ENCODE data around the gene ARIH2. TPM values are rescaled to one million over a fixed set of nuclear protein-coding genes. Genes with fewer than 3 reads are reported as not detected.

ARIH2 gene
- total RNA-seq, 1 experiment from 2014 or later = 122 TPM

- DNase-seq = no peak
- no peak overlapping the region for H3K27ac ChIP-seq (ENCODE audit: insufficient read length, low read depth, low read length)
- no peaks in the 10 kb centered on the region for H3K23me2 ChIP-seq (ENCODE audit: insufficient read length, low read depth, low read length, poor library complexity, severe bottlenecking)
- no peaks in the 10 kb centered on the region for H3K79me1 ChIP-seq (ENCODE audit: insufficient read depth, low read depth, low read length, poor library complexity, severe bottlenecking)
- H2BK20ac ChIP-seq (ENCODE audit: low read depth, low read length, poor library complexity, severe bottlenecking) = no peak overlapping the region
- no peak overlapping the region for H2BK120ac ChIP-seq (ENCODE audit: low read depth, low read length, poor library complexity, severe bottlenecking)
- no peak overlapping the region for H3K14ac ChIP-seq (ENCODE audit: insufficient read depth, low read length)
- no peaks in the 10 kb centered on the region for H4K20me1 ChIP-seq (ENCODE audit: control insufficient read depth, insufficient read depth, insufficient read length)
- H2BK5ac ChIP-seq (ENCODE audit: insufficient read length, low read length) = no peak overlapping the region
- no peak overlapping the region for H4K8ac ChIP-seq (replicated peaks; ENCODE audit: insufficient read length, low read depth, low read length)
- no peaks in the 10 kb centered on the region for H3K9me3 Mint-ChIP-seq
- H3K18ac ChIP-seq (ENCODE audit: insufficient read length, low read depth, low read length) = no peak overlapping the region
- peaks cover 0 to 7% (median 0%) of the 10 kb centered on the region in 3 experiments; a peak in 3 of 7 replicates for H3K36me3 Mint-ChIP-seq (ENCODE audit: insufficient read depth in 1 of 3, low read depth in 3 of 3)
- H2AK5ac ChIP-seq (ENCODE audit: insufficient read length, low read length) = no peak overlapping the region
- H3K4me3 Mint-ChIP-seq = no peak overlapping the region
- H3K4me1 Mint-ChIP-seq = peaks cover 21 to 24% of the 10 kb centered on the region in 2 experiments
- H3K27ac Mint-ChIP-seq = peak overlapping the region; percentile 28 to 83 (median 82); a peak in 4 of 7 replicates
- H3K4me2 ChIP-seq (ENCODE audit: insufficient read depth, insufficient read length, low read length) = no peak overlapping the region
- no peak overlapping the region for H2AFZ ChIP-seq (ENCODE audit: low read length)
- no peak overlapping the region for H3K9ac ChIP-seq (ENCODE audit: extremely low read depth, insufficient read length, low read length)
- H3K56ac ChIP-seq (ENCODE audit: insufficient read length, low read depth, low read length) = no peak overlapping the region
- no peak overlapping the region for H4K91ac ChIP-seq (ENCODE audit: insufficient read length, low read depth, low read length)
- no peaks in the 10 kb centered on the region for H3K79me2 ChIP-seq (ENCODE audit: insufficient read depth, low read length)
- H3K27me3 ChIP-seq (ENCODE audit: insufficient read depth, low read length) = no peaks in the 10 kb centered on the region
- H3K4ac ChIP-seq (ENCODE audit: low read depth, low read length) = no peak overlapping the region
- H3K9me3 ChIP-seq (ENCODE audit: control insufficient read depth, low read depth, low read length) = no peaks in the 10 kb centered on the region
- H2BK12ac ChIP-seq (ENCODE audit: insufficient read length, low read depth, low read length) = no peak overlapping the region
- H3K4me1 ChIP-seq (ENCODE audit: insufficient read depth, low read length) = no peaks in the 10 kb centered on the region
- no peak overlapping the region for H3K23ac ChIP-seq (ENCODE audit: insufficient read length, low read depth, low read length)
- H4K5ac ChIP-seq (ENCODE audit: insufficient read length, low read depth, low read length) = no peak overlapping the region
- no peaks in the 10 kb centered on the region for H3K27me3 Mint-ChIP-seq (ENCODE audit: low read depth)
- TF ChIP-seq CTCF (conservative IDR thresholded peaks at IDR 0.05) = peak; percentile 26; the same call in 1 of the 3 replicates
- H2BK15ac ChIP-seq (ENCODE audit: low read depth, low read length) = no peak overlapping the region
- H3T11ph ChIP-seq (ENCODE audit: low read length) = no peak overlapping the region
- WGBS (ENCODE audit: extremely low coverage, insufficient read length, low lambda C conversion rate) = no CpG with 5 or more reads among the region's 6 CpGs
These were observed 82.5 kb downstream of the ARIH2 start for GRCh38 chr3:49001155-49001554.
